SKM-1 (cell line): ENCODE results near the gene OAF.
A peak's percentile ranks its signal among the peaks of the same experiment; 100 is the strongest.

Source experiments
- DNase-seq: peaks from one replicate; lab custom pipeline; 2025; ENCODE audit not compliant: unreplicated experiment; lab: John Stamatoyannopoulos, UW

OAF gene

DNA sequence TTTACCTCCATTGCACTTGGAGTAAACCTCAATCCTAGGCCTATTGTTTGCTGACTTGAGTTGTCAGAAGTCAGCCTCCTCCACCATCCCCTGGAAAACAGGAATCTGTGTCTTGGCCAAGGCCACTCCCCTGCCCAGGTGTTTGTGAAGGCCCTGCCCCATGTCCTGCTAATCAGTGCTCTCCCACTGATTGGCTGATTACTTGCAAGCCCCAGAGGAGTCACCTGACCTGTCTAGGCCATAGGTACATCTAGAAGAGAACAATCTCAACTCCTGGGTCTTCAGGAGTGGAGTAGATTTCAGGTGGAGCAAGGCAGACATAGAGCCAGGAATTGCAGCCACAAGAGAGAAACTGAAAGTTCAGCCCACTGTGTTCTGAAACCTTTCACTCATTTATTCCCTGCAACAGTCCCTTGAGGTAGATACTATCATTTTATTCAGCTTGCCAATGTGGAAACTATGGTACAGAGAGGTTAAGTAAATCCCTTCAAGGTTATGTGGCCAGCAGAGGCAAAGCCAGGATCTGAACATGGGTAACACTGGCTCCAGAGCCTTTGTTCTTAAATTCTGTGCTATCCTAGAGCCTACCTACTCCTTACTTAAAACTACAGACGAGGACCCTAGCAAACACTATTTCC is 10.4 kb downstream of the OAF start:
- no peak for DNase-seq

DNA sequence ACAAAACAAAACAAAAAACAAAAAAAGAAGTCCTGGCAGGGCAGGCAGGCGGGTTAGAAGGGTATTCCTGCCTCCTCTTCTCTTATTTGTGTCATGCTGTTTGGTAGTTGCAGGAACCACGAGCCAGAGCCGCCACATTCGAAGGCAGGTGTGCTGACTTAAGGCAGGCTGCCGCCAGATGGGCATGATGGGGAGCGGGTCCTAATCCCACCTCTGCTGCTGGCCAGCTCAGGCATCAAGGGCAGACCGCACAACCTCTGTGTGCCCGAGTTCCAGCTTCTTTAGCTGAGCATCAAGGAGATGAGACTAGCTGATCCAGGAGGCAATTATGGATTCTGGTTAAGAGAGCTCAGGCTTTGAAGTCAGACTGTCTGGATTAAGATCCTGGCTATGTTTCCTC is 12.1 kb downstream of the OAF start:
- DNase-seq = no peak

DNA sequence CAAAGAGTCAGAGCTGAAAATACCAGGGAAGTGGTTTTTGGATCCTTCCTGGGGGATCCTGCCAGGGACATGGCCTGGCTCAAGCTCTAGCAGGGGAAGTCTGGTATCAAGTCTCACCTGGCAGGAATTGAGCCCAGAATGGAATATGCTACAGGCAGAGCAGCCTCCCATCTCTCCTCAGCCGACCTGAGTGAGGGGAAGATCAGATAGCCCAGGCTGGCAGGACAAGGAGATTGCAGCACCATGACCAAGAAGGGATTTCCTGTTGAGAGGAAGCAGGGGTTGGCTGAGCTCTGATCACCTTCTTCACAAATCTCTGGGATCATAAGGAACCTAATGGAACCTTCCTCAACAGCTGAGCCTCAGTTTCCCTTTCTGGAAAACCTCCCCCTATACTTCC is 13.0 kb downstream of the OAF start:
- no peak for DNase-seq

DNA sequence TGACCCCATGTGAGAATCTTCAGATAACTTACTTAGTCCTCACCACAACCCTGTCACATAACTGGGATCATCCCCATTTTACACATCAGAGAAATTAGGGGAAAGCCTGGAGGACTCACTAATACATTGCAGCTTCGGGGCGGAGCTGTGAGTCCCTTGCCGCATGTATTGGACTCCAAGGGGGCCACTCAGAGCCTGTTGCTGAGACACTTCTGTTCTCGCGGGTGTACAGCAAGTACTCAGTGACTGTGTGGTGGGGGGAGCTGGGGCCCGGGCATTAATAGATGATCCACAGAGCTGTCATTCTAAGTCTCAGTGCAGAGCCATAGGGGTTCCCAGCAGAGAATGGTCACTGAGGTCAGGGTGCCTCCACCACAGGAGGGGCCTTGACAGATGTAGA is 13.5 kb downstream of the OAF start:
- DNase-seq = no peak

DNA sequence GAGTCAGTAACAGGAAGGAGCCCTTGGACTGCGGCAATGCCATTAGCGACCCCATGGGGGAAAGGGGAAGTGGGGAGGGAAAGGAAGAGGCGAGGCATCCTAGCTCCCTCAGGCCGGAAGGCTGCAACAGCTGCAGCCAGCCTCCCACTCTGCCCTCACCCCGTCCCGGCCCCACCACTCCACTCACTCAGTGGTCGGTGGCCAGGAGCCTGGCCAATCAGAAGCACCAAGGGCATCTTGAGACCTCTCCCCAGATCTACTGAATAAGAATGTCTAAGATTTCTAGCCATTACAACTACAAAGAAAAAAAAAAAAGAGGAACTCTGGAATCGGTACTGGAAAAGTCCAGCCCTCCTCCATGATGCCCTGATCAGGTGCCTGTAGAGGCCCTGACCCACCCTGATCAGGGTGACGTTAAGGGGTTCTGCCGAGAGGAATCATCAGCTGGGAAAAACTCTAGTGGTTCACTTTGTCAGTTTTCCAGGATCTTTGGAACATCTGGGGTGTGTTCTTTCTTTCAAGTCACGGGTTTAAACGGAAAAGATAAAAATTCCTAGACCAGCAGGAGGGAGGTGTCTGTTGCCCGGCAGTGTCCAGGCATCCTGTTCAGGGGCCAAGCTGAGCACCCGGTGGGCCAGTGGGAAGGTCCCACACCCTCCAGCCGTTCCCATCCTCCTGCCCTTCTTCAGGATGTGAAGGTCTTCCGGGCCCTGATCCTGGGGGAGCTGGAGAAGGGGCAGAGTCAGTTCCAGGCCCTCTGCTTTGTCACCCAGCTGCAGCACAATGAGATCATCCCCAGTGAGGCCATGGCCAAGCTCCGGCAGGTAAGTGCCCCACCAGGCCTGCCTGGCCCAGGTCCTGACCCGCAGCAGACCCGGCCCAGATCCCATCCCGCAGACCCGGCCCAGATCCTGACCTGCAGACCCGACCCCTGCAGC is 14.4 kb downstream of the OAF start:
- DNase-seq = peak; percentile 39

DNA sequence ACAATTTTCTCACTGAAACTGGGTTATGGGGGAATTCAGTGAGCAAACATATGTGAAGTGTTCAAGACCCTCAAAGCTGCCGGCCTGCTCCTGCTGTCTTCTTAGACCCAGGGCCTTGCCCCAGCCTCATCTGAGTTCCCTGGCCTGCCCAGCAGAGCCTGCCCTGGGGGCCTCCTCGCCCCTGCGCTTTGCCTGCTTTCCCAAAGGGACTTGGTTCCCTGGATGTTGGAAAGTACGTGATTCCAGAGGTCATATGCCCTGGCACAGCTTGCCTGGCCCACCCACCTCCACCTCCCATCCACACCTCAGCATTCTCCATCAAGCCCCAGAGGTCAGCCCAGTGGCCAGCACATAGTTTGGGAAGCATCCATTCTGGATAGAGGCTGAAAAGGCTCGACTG is 15.4 kb downstream of the OAF start:
- no peak for DNase-seq

DNA sequence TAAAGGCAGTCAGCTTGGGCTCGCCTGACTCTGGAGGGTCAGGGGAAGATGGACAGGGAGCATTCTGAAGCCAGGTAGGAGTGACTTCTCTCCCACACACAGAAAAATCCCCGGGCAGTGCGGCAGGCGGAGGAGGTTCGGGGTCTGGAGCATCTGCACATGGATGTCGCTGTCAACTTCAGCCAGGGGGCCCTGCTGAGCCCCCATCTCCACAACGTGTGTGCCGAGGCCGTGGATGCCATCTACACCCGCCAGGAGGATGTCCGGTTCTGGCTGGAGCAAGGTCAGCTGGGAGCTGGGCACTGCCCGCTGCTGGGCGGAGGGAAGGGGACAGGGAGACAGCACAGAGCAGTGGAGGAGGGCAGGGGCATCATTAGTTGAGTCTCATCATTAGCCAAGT is 15.9 kb downstream of the OAF start:
- DNase-seq = no peak

DNA sequence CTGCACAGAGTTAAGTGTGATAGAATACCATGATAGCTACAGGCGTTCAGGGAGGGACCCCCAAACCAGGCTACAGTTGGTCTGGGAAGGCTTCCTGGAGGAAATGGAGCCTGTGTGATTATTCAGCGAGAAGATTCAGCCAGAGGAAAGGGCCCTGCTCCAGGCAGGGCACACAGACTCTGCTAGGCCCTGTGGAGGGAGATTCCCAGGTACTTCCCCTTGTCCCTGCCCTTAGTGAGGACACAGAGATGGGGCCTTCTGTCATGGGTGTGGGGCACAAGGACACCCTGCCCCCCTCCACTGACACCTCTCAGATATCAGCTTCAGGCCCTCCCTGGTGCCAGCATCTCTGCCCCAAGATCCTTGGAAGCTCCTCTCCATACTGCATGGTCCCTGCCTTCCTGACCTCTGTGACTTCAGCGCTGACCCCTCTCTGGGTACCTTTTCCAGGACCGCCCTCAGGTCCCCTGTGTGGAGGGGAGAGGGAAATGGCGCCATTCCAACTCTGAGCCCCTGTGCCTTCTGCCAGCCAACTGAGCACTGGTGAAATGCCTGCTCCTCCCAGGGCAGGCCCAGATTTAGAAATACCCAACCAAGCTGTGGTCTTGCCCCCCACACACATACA is 16.5 kb downstream of the OAF start:
- DNase-seq = no peak

DNA sequence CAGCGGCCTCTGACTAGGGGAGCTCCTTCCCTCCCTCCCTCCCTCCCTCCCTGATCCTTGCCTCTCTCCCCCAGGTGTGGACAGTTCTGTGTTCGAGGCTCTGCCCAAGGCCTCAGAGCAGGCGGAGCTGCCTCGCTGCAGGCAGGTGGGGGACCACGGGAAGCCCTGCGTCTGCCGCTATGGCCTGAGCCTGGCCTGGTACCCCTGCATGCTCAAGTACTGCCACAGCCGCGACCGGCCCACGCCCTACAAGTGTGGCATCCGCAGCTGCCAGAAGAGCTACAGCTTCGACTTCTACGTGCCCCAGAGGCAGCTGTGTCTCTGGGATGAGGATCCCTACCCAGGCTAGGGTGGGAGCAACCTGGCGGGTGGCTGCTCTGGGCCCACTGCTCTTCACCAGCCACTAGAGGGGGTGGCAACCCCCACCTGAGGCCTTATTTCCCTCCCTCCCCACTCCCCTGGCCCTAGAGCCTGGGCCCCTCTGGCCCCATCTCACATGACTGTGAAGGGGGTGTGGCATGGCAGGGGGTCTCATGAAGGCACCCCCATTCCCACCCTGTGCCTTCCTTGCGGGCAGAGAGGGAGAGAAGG is 18.1 kb downstream of the OAF start:
- DNase-seq = no peak

DNA sequence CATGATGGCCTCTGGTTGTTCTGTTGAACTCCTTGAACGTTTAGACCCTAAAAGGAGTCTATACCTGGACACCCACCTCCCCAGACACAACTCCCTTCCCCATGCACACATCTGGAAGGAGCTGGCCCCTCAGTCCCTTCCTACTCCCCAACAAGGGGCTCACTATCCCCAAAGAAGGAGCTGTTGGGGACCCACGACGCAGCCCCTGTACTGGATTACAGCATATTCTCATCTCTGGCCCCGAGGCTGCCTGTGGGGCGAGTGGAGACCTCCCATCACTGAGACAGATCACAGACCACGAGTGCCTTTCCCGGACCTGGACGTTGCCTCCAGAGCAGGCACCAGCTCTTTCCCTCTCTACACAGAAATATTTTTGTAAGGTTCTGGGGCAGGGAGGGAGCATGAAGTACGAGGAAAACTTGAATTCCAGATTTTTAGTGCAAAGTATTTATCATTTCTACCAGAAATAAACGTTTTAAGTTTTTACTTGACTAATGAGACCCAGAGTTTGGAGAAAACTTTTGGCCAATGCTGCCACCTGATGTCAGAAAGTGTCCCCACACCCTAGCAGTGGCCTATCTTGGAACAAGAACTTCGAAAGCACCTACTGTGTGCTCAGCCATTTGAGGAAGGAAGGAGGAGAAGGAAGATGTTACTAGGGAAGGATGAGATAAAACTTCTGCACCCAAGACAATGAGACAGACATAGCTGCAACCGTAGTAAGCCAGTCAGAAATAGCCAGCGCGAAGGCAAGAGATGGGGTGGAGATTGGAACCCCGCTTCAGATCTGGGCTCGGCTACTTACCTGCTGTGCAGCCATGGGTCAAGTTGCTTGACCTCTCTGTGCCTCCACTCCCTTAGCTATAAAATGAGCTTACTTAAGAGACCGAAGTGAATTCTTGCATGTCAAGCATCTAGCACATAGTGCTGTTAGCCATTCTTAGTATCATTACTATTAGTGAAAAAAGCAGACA is 18.9 kb downstream of the OAF start:
- no peak for DNase-seq

DNA sequence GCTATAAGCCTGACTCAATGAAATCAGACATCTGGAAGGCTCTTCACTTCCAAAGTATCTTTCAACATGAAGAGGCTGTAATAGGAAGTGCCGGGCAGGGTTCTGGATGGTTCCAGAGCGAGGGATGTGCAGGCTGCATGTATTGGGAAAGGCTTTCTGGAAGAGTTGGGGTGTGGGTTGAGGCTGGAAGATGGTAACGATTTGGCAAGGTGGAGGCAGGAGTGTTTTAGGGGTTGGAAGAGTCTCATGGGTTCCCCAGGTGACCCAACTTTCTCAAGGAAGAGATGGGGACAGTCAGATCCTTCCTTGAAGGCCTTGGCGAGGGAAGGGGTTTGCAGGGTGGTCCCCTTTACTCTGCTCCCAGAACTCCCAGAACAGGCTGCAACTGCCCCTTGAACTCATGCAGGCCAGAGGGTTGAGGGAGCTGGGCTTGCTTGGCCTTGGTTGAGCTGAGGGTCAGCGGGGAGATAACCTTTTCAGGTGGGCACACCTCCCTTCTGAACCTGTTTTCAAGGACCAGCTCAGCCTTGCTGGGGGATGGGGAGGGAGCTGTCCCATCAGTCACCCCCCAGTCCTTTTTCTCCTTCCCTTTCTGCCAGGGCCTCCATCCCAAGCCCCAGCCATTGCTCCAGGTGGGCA is 19.7 kb downstream of the OAF start:
- no peak for DNase-seq

DNA sequence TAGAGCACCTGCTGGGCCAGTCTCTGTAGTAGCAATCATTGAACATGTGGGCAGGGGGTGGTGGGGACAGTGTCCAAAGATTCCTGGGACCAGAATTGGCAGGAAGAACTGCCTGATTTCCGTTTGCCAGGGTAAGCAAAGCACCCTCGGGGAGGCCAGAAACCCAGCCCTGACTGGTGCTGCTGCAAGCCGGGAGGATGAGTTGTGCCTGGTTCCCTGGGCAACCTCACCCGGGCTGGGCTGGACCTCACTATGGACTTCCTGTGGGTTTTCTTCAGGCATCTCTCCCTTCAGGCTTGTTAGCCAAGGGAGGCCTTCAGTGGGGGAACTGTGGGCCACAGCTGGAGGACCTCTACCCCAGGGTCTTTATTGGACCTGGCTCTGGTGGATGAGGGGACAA is 21.1 kb downstream of the OAF start:
- no peak for DNase-seq

DNA sequence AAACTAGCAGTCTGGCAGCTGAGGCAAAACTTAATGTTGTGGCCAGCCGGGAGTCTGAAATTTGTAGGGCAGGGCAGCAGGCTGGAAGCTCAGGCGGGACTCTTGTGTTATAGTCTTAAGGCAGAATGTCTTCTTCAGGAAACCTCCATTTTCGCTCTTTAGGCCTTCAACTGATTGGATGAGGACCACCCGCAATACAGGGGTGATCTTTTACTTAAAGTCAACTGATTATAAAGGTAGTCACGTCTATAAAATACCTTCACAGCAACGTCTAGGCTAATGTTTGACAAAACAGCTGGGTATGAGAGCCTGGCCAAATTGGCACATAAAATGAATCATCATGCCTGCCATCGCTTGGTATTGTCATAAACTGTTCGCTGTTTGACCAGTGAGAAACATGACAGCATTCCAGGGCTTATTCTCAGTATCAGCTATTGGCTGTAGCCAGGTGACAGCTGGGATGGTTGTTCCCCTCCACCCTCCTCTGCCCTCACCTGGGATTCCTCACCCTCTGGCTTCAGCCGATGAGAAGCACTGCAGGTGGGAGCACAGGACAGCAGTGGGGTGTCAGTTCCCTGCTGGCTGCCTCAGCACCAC is 22.5 kb downstream of the OAF start:
- no peak for DNase-seq

DNA sequence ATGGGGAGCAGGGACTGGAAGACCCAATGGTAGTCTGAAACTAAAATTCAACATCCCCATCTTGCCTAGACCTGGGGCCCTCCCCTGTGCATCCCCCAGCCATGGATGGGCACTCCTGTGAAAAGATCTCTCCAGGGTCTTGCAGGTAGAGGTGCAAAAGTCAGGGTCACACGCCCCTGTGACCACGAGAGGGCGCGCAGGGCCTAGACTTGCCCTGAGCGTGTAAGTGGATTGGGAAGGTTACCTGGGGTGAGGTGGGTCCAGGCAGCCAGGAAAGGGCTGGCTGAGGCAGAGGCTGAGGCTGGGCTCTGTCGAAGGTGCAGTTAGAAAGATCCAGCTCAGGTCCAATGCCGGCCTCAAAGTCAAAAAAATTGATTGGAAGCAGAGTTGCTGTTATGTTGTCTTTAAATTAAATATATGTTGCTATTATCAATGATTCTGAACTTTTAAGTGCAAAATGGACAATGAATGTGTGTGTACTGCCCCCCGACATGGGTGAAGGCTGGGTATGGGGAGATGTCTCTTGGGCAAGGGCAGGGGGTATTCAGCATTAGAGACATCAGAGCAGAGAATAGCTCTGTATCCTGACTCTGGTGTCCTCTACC is 24.3 kb downstream of the OAF start:
- no peak for DNase-seq

DNA sequence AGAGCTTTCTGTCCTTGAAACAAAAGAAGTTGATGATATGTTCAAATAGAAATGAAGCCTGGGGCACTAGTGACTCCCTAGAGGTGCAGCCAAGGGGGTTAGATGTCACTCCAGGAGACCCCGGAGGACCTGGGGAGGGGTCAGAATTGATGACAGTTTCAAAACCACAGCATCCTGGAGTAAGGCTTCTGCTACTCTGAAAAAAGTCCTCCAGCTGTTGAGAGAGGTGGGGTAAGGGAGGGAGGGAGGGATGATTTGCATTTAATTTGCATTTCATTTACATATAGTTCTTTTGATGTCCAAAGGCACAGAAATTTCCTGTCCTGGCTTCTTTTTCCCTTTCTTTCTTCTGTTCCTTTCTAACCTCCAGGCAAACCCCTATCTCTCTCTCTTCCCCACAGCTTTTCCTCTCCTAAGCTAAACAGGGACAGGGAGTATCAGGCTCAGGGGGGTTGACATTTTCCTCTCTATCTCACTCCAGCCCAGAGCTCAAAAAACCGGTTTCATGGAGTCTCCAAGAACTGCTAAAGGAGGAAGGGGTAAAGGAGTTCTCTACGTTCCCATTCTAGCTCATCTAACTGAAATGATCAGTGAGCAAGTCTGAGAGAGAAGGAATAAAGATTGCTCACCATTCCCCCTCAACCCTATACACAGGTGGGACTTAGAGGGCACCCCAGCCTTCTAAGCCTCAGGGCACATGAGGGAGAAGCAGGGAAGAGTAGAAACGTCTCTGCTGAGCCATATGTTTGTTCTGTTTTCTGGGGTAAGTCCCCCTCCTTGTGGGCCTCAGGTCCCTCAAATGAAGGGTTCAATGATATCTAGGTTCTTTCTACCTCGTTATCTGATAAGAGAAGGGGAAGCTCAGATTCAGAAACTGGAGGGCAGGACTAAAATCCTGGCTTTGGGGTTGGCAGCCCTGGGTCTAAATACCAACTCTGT is 25.6 kb downstream of the OAF start:
- no peak for DNase-seq

DNA sequence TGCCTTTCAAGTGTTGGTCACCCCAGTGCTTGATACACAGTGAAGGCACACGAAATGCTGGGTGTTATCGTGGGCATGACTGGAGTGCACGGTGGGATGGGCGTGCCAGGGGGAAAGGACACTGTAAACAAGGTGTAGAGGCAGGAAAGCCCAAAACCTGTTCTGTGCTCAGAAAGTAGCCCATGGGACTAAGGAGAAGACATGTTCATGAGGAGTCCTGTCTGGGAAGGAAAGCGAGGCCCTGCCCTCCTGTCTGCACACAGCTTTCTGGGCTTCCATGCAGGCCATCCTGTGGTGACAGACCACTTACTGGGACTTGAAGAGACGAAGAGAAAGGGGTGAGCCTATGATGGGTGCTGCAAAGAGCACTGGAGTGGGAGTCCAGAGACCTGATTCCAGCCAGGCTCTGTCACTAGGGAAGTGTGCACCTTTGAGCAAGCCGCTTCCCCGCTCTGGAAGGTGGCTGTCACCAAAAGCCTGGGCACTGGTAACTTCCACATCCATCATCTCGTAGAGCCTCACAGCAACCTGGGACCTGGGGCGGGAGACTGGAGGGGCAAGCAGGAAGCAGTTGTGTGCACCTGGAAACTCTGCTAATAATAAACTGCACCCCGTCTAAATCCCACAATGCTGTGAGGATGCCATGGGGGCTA is 28.3 kb downstream of the OAF start:
- DNase-seq = no peak

DNA sequence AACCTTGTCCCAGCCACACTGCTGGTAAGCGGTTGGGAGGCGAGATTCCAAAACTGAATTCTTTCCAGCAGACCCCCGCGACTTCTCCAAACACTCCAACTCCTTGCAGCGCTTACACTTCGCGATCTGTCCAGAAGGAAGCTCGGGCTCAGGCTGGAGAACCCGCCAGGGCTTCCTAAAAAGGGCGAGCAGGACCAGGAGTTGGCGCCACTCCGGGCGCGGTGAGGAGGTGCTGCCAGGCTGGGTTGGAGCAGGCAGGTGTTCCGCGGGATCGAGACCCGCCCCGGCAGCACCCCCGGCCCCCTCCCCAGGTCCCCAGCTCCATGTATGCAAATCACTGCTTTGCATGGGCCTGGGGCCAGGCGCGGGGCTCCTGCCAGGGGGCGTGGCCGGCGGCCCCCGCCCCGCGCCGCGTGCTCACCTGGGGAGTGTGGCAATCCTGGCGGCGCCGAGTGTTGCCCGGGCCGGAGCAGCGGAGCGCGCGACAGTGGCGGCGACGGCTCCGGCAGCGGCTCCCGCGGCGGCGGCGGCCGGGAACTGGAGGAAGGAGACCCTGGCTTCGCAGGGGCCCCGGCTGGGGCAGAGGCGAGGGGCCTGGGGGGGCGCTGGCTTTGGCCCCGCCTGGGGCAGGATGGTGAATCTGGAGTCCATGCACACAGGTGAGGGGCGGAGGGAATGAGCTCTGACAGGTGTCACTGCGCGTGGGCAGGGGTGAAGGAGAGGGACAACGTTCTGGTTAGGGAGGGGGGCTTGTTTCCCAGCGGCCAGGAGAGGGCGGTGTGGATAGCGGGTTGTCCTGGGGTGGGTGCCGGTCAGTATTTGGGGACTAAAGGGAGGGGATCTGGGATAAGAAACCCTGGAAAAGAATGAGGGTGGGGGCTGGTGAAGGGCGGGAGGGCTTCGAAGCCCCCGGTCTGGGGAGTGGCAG is 29.1 kb downstream of the OAF start, which contains the start of gene POU2F3:
POU2F3 (plus strand) TSS at position 428 of the 928 bp plus-strand sequence; CDS start at position 632, 204 bp downstream.
- DNase-seq = no peak
